ENCODE results near the gene PDK3. TPM values are rescaled to one million over a fixed set of nuclear protein-coding genes. Genes with fewer than 3 reads are reported as not detected.

Gene PDK3
- polyA plus RNA-seq, result 10 to 100 TPM in 2 of 4 donors, 1 to 10 TPM in 2; 7.1 to 16.0 (median 11.3) TPM
- long read RNA-seq, donor 1, partial matches to known transcripts, result 0 of 2 reads
- long read RNA-seq, donor 1, other reads (novel, unspliced or antisense), result 0 of 2 reads
- long read RNA-seq, donor 2, result 0 reads
- long read RNA-seq, donor 3, result 0 reads
- long read RNA-seq, donor 4, result 0 reads
- long read RNA-seq, donor 5, result 0 reads
- long read RNA-seq, donor 6, partial matches to known transcripts, result 0 of 6 reads
- long read RNA-seq, donor 6, other reads (novel, unspliced or antisense), result 0 of 6 reads
- long read RNA-seq, donor 7, partial matches to known transcripts, result 0 of 2 reads
- long read RNA-seq, donor 7, other reads (novel, unspliced or antisense), result 0 of 2 reads
- long read RNA-seq, donor 8, partial matches to known transcripts, result 0 of 1 reads
- long read RNA-seq, donor 8, other reads (novel, unspliced or antisense), result 0 of 1 reads
- long read RNA-seq, donor 9, partial matches to known transcripts, result 0 of 1 reads
- long read RNA-seq, donor 9, other reads (novel, unspliced or antisense), result 0 of 1 reads
- long read RNA-seq, donor 10, partial matches to known transcripts, result 0 of 5 reads
- long read RNA-seq, donor 10, other reads (novel, unspliced or antisense), result 0 of 5 reads

DNA sequence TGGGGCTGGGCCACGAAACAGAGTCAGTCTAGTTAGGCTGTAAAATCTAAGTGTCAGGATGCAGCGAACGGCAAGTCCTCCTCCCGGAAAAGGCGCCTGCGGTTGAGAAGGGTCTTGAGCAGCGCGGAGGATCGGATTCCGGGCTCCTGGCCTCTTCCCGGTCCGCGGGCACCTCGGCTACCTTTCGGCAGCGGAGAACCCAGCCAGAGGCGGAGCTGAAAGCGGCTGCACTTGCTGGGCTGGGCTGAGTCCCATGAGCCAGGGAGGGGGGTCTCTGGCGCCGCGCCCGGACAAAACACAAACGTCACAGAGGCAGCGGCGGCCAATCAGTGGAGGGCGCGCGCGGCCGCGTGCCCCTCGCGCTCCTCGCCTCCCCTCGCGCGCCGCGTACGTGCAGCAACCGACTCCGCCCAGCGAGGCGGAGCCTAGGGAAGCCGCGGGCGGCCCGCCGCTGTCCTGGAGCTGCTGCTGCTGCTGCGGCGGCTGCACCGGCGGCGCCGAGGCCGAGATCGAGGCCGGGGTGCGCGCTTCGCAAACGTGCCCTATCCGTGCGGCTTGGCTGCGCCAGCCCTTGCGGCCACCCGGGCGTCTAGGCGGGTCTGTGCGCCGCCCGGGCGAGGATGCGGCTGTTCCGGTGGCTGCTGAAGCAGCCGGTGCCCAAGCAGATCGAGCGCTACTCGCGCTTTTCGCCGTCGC lies at the start of gene PDK3:
Gene PDK3 (plus strand): TSS at position 451 of the 696 bp plus-strand sequence. CDS start 170 bp downstream, at position 621.
- Histone ChIP-seq H3K27me3 (ENCODE audit: control insufficient read depth in 3 of 3, insufficient read depth in 3 of 3, low read length in 3 of 3) (no peaks in the 10 kb centered on the region), H3K4me1 (ENCODE audit: control insufficient read depth in 3 of 3, insufficient read depth in 2 of 3, low read depth in 1 of 3, low read length in 2 of 3) (peaks cover 0 to 7% (median 0%) of the 10 kb centered on the region in 3 donors), H3K36me3 (ENCODE audit: control insufficient read depth in 3 of 3, insufficient read depth in 2 of 3, low read depth in 1 of 3, low read length in 3 of 3) (no peaks in the 10 kb centered on the region), H3K4me3 (ENCODE audit: low read depth in 1 of 3, low read length in 3 of 3) (peak within 1 kb of the TSS; percentile 67 to 81 (median 72)), H3K27ac (ENCODE audit: low read depth in 1 of 3, low read length in 2 of 3) (peak within 1 kb of the TSS; percentile 81 to 96 (median 93)), H3K9me3 (ENCODE audit: control insufficient read depth in 2 of 2, insufficient read depth in 1 of 2, low read depth in 1 of 2, low read length in 1 of 2) (no peaks in the 10 kb centered on the region)
- WGBS, 3 donors, result 0 to 38% (median 23%) methylated on average over 25 to 83 of the region's 83 CpGs
- DNase-seq (peak; percentile 85 to 93), FAIRE-seq (no peak)

GRCh38 chrX:24415921-24416320 lies 49.2 kb upstream of the PDK3 start:
- Histone ChIP-seq H3K9me3 (ENCODE audit: control insufficient read depth in 2 of 2, insufficient read depth in 1 of 2, low read depth in 1 of 2, low read length in 1 of 2) (no peaks in the 10 kb centered on the region), H3K27ac (ENCODE audit: low read depth in 1 of 3, low read length in 2 of 3) (no peak overlapping the region), H3K4me3 (ENCODE audit: low read depth in 1 of 3, low read length in 3 of 3) (no peak overlapping the region), H3K4me1 (ENCODE audit: control insufficient read depth in 3 of 3, insufficient read depth in 2 of 3, low read depth in 1 of 3, low read length in 2 of 3) (no peaks in the 10 kb centered on the region), H3K36me3 (ENCODE audit: control insufficient read depth in 3 of 3, insufficient read depth in 2 of 3, low read depth in 1 of 3, low read length in 3 of 3) (no peaks in the 10 kb centered on the region), H3K27me3 (ENCODE audit: control insufficient read depth in 3 of 3, insufficient read depth in 3 of 3, low read length in 3 of 3) (no peaks in the 10 kb centered on the region)
- FAIRE-seq (no peak), DNase-seq (no peak)
- WGBS, 3 donors, result 67 to 75% (median 75%) methylated on average over 4 to 5 of the region's 5 CpGs

GRCh38 chrX:24423960-24424359 lies 41.1 kb upstream of the PDK3 start:
- WGBS, 3 donors, result 23 to 60% (median 44%) methylated on average over 2 of the region's 2 CpGs
- no peak for FAIRE-seq
- H3K4me1 ChIP-seq (ENCODE audit: control insufficient read depth in 3 of 3, insufficient read depth in 2 of 3, low read depth in 1 of 3, low read length in 2 of 3), result peaks cover 0 to 30% (median 0%) of the 10 kb centered on the region in 3 donors

DNA sequence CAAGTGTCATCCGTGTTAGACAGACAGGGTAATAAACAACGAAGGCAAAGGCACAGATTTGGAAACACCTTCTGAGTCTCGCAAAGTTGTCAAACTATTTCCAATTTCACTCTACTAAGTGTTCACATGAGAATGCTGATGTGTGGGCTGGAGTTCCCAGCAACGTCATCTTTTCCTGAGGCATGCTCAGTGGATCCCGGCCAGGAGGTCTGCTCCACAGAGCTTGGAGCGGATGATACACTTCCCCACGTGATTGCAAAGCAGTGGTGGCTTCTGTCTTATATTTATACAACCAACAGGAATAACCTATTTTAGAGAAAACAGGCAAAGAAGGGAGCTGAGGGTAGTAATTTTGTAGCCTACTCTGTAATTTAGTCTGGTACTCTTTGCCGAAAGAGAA lies 40.1 kb upstream of the PDK3 start:
- WGBS, 3 donors, result 62 to 83% (median 78%) methylated on average over 8 of the region's 8 CpGs
- DNase-seq, result no peak
- FAIRE-seq, result no peak
- peaks cover 0 to 30% (median 0%) of the 10 kb centered on the region in 3 donors for H3K4me1 ChIP-seq (ENCODE audit: control insufficient read depth in 3 of 3, insufficient read depth in 2 of 3, low read depth in 1 of 3, low read length in 2 of 3)
- no peak overlapping the region for H3K4me3 ChIP-seq (ENCODE audit: low read depth in 1 of 3, low read length in 3 of 3)
- H3K9me3 ChIP-seq (ENCODE audit: control insufficient read depth in 2 of 2, insufficient read depth in 1 of 2, low read depth in 1 of 2, low read length in 1 of 2), result peaks cover 0 to 3% of the 10 kb centered on the region in 2 donors
- H3K27me3 ChIP-seq (ENCODE audit: control insufficient read depth in 3 of 3, insufficient read depth in 3 of 3, low read length in 3 of 3), result no peaks in the 10 kb centered on the region
- H3K36me3 ChIP-seq (ENCODE audit: control insufficient read depth in 3 of 3, insufficient read depth in 2 of 3, low read depth in 1 of 3, low read length in 3 of 3), result no peaks in the 10 kb centered on the region
- H3K27ac ChIP-seq (ENCODE audit: low read depth in 1 of 3, low read length in 2 of 3), result peak overlapping the region in 1 of 3 donors; percentile 58

More at GRCh38 chrX:24423960-24424359, 41.1 kb upstream of the PDK3 start:
- Histone ChIP-seq H3K27me3 (ENCODE audit: control insufficient read depth in 3 of 3, insufficient read depth in 3 of 3, low read length in 3 of 3) (no peaks in the 10 kb centered on the region), H3K4me3 (ENCODE audit: low read depth in 1 of 3, low read length in 3 of 3) (no peak overlapping the region), H3K9me3 (ENCODE audit: control insufficient read depth in 2 of 2, insufficient read depth in 1 of 2, low read depth in 1 of 2, low read length in 1 of 2) (peaks cover 0 to under 1% of the 10 kb centered on the region in 2 donors), H3K27ac (ENCODE audit: low read depth in 1 of 3, low read length in 2 of 3) (no peak overlapping the region), H3K36me3 (ENCODE audit: control insufficient read depth in 3 of 3, insufficient read depth in 2 of 3, low read depth in 1 of 3, low read length in 3 of 3) (no peaks in the 10 kb centered on the region)
- peak; percentile 5 to 37 for DNase-seq

DNA sequence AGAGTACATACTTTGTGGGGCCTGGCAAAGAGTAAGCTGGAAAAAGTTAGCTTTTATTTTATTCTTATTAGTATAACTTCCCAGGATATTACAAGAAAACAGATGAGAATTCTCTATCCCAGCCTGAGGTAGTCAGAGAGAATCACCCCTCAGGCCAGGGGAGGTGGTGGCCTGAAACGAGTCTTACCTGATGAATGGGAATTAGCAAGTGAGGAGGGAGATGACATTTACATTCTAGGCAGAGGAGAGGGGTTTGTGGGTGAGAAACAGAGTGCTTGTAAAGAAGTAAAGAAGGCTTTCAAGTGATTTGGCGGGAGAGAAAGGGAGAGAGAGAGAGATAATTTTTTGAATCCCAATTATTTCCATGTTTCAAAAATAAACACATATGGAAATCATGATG lies 39.3 kb upstream of the PDK3 start:
- DNase-seq, result no peak
- H3K27ac ChIP-seq (ENCODE audit: low read depth in 1 of 3, low read length in 2 of 3), result no peak overlapping the region
- no peak for FAIRE-seq
- peaks cover 0 to 30% (median 0%) of the 10 kb centered on the region in 3 donors for H3K4me1 ChIP-seq (ENCODE audit: control insufficient read depth in 3 of 3, insufficient read depth in 2 of 3, low read depth in 1 of 3, low read length in 2 of 3)
- H3K9me3 ChIP-seq (ENCODE audit: control insufficient read depth in 2 of 2, insufficient read depth in 1 of 2, low read depth in 1 of 2, low read length in 1 of 2), result peaks cover 0 to 3% of the 10 kb centered on the region in 2 donors
- WGBS, 3 donors, result 54 to 89% (median 70%) methylated on average over 2 of the region's 2 CpGs
- no peaks in the 10 kb centered on the region for H3K27me3 ChIP-seq (ENCODE audit: control insufficient read depth in 3 of 3, insufficient read depth in 3 of 3, low read length in 3 of 3)
- no peaks in the 10 kb centered on the region for H3K36me3 ChIP-seq (ENCODE audit: control insufficient read depth in 3 of 3, insufficient read depth in 2 of 3, low read depth in 1 of 3, low read length in 3 of 3)
- H3K4me3 ChIP-seq (ENCODE audit: low read depth in 1 of 3, low read length in 3 of 3), result no peak overlapping the region

GRCh38 chrX:24426340-24426913 lies 38.7 kb upstream of the PDK3 start:
- no peaks in the 10 kb centered on the region for H3K36me3 ChIP-seq (ENCODE audit: control insufficient read depth in 3 of 3, insufficient read depth in 2 of 3, low read depth in 1 of 3, low read length in 3 of 3)
- WGBS, 3 donors, result 44 to 59% (median 55%) methylated on average over 2 of the region's 2 CpGs
- H3K27ac ChIP-seq (ENCODE audit: low read depth in 1 of 3, low read length in 2 of 3), result peak overlapping the region; percentile 34 to 84 (median 72)
- peaks cover 0 to 3% of the 10 kb centered on the region in 2 donors for H3K9me3 ChIP-seq (ENCODE audit: control insufficient read depth in 2 of 2, insufficient read depth in 1 of 2, low read depth in 1 of 2, low read length in 1 of 2)
- FAIRE-seq (no peak), DNase-seq (peak; percentile 29 to 33)
- H3K4me3 ChIP-seq (ENCODE audit: low read depth in 1 of 3, low read length in 3 of 3), result no peak overlapping the region
- peaks cover 0 to 30% (median 0%) of the 10 kb centered on the region in 3 donors for H3K4me1 ChIP-seq (ENCODE audit: control insufficient read depth in 3 of 3, insufficient read depth in 2 of 3, low read depth in 1 of 3, low read length in 2 of 3)
- H3K27me3 ChIP-seq (ENCODE audit: control insufficient read depth in 3 of 3, insufficient read depth in 3 of 3, low read length in 3 of 3), result no peaks in the 10 kb centered on the region

GRCh38 chrX:24426921-24427746 lies 38.0 kb upstream of the PDK3 start:
- DNase-seq (peak; percentile 72 to 82), FAIRE-seq (no peak)
- no peaks in the 10 kb centered on the region for H3K36me3 ChIP-seq (ENCODE audit: control insufficient read depth in 3 of 3, insufficient read depth in 2 of 3, low read depth in 1 of 3, low read length in 3 of 3)
- no peak overlapping the region for H3K4me3 ChIP-seq (ENCODE audit: low read depth in 1 of 3, low read length in 3 of 3)
- peak overlapping the region; percentile 34 to 84 (median 72) for H3K27ac ChIP-seq (ENCODE audit: low read depth in 1 of 3, low read length in 2 of 3)
- H3K27me3 ChIP-seq (ENCODE audit: control insufficient read depth in 3 of 3, insufficient read depth in 3 of 3, low read length in 3 of 3), result no peaks in the 10 kb centered on the region
- peaks cover 0 to 3% of the 10 kb centered on the region in 2 donors for H3K9me3 ChIP-seq (ENCODE audit: control insufficient read depth in 2 of 2, insufficient read depth in 1 of 2, low read depth in 1 of 2, low read length in 1 of 2)
- H3K4me1 ChIP-seq (ENCODE audit: control insufficient read depth in 3 of 3, insufficient read depth in 2 of 3, low read depth in 1 of 3, low read length in 2 of 3), result peaks cover 0 to 30% (median 0%) of the 10 kb centered on the region in 3 donors
- WGBS, 3 donors, result 26 to 61% (median 54%) methylated on average over 10 of the region's 10 CpGs
